Fibroblast of pulmonary artery (primary cell): ENCODE results near the gene TM4SF4.

ENCODE experiments used
- DNase-seq: peaks from one replicate; pipeline ENCODE4 v3.0.0-alpha.2; 2010; ENCODE audit warnings: low read depth
- H3K4me3 ChIP-seq: replicated peaks from 2 replicates; pipeline ENCODE4 v1.5.1; 2011; ENCODE audit warnings: low read depth, mild to moderate bottlenecking, control low read depth, low read length, moderate library complexity
- CTCF ChIP-seq: IDR thresholded peaks from 2 replicates; pipeline ENCODE4 v1.5.1; 2011; ENCODE audit warnings: mild to moderate bottlenecking, control low read depth, low read length, inconsistent platforms; ENCODE audit errors: missing control alignments

The TM4SF4 gene

GRCh38 chr3:149435996-149436885 lies 38.3 kb upstream of the TM4SF4 start:
- TF ChIP-seq CTCF, result no peak
- no peak for DNase-seq

GRCh38 chr3:149437286-149437685 lies 37.2 kb upstream of the TM4SF4 start:
- no peak for TF ChIP-seq CTCF
- DNase-seq, result no peak
- H3K4me3 ChIP-seq, result no peak overlapping the region

More at GRCh38 chr3:149435996-149436885, 38.3 kb upstream of the TM4SF4 start:
- no peak overlapping the region for H3K4me3 ChIP-seq

- H3K4me3 ChIP-seq, result no peak overlapping the region
- no peak for TF ChIP-seq CTCF
- DNase-seq, result no peak
Measured at GRCh38 chr3:149437710-149438109, 36.8 kb upstream of the TM4SF4 start.

- H3K4me3 ChIP-seq, result no peak overlapping the region
- no peak for DNase-seq
- TF ChIP-seq CTCF, result no peak
Measured at GRCh38 chr3:149438981-149439380, 35.5 kb upstream of the TM4SF4 start.

GRCh38 chr3:149441642-149442041 lies 32.9 kb upstream of the TM4SF4 start:
- no peak for DNase-seq
- TF ChIP-seq CTCF, result no peak

GRCh38 chr3:149442043-149442442 lies 32.5 kb upstream of the TM4SF4 start:
- H3K4me3 ChIP-seq, result no peak overlapping the region
- no peak for TF ChIP-seq CTCF
- DNase-seq, result no peak

More at GRCh38 chr3:149441642-149442041, 32.9 kb upstream of the TM4SF4 start:
- no peak overlapping the region for H3K4me3 ChIP-seq
